ENCODE measurements around the gene HIVEP2. TPM values are rescaled to one million over a fixed set of nuclear protein-coding genes. Genes with fewer than 3 reads are reported as not detected.

HIVEP2 gene
- total and polyA plus RNA-seq, 2 donors from 2014 or later: 2.4 to 26.0 TPM

DNA sequence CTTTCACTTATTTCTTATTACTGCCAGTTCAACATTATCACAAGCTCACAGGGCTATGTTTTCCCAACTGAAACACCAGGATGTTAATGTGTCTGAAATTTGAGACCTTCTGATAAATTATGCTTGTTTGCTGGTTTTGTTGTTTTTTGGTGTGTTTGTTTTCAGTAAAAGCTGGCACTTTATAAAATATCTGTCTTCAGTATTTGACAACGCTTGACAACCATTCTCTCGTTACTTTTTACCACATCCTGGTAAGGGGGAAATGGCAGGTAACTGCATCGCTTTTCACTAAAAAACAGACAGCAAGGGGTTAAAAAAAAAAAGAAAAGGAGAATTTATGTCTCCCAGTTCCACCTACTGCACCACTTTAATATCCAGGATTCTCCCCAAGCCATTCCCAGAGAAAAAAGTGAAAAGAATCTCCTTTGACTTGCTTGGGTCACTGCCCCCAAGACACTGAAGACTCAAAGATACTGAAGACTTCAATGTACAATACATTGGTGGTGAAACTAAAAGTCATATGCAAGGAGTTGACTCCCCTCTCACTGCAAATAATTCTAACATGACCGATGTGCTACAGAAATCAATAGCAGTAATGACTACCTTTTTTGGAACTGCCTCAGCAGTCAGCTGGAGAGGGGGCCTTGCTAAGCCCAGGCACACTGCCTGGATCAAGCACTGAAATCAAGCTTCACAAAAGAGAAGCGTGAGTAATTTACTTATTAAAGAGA lies 88.9 kb downstream of the HIVEP2 start:
- FAIRE-seq (no peak), DNase-seq (peak in 2 of 5 donors; percentile 40 to 67)
- Histone ChIP-seq H3K27ac (ENCODE audit: low read depth in 2 of 2, low read length in 2 of 2) (no peak overlapping the region), H3K36me3 (ENCODE audit: control insufficient read depth in 2 of 3, insufficient read depth in 3 of 3, low read length in 3 of 3) (no peaks in the 10 kb centered on the region), H3K9ac (ENCODE audit: low read length in 3 of 3) (no peak overlapping the region), H3K4me3 (ENCODE audit: low read length in 3 of 3) (no peak overlapping the region), H3K27me3 (ENCODE audit: control insufficient read depth, insufficient read depth, low read length) (no peaks in the 10 kb centered on the region), H3K9me3 (ENCODE audit: control insufficient read depth in 2 of 3, insufficient read depth in 1 of 3, low read length in 3 of 3) (no peaks in the 10 kb centered on the region), H3K4me1 (ENCODE audit: control insufficient read depth in 2 of 3, insufficient read depth in 2 of 3, low read depth in 1 of 3, low read length in 3 of 3) (peaks cover 0 to 5% (median 0%) of the 10 kb centered on the region in 3 donors)
- intact Hi-C loops (cut with DNase I): no loop called here
- TF ChIP-seq, protein P1, sequence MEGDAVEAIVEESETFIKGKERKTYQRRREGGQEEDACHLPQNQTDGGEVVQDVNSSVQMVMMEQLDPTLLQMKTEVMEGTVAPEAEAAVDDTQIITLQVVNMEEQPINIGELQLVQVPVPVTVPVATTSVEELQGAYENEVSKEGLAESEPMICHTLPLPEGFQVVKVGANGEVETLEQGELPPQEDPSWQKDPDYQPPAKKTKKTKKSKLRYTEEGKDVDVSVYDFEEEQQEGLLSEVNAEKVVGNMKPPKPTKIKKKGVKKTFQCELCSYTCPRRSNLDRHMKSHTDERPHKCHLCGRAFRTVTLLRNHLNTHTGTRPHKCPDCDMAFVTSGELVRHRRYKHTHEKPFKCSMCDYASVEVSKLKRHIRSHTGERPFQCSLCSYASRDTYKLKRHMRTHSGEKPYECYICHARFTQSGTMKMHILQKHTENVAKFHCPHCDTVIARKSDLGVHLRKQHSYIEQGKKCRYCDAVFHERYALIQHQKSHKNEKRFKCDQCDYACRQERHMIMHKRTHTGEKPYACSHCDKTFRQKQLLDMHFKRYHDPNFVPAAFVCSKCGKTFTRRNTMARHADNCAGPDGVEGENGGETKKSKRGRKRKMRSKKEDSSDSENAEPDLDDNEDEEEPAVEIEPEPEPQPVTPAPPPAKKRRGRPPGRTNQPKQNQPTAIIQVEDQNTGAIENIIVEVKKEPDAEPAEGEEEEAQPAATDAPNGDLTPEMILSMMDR (IDR thresholded peaks at IDR 0.05; ENCODE audit: borderline replicate concordance, extremely low read depth, insufficient read depth): no peak

DNA sequence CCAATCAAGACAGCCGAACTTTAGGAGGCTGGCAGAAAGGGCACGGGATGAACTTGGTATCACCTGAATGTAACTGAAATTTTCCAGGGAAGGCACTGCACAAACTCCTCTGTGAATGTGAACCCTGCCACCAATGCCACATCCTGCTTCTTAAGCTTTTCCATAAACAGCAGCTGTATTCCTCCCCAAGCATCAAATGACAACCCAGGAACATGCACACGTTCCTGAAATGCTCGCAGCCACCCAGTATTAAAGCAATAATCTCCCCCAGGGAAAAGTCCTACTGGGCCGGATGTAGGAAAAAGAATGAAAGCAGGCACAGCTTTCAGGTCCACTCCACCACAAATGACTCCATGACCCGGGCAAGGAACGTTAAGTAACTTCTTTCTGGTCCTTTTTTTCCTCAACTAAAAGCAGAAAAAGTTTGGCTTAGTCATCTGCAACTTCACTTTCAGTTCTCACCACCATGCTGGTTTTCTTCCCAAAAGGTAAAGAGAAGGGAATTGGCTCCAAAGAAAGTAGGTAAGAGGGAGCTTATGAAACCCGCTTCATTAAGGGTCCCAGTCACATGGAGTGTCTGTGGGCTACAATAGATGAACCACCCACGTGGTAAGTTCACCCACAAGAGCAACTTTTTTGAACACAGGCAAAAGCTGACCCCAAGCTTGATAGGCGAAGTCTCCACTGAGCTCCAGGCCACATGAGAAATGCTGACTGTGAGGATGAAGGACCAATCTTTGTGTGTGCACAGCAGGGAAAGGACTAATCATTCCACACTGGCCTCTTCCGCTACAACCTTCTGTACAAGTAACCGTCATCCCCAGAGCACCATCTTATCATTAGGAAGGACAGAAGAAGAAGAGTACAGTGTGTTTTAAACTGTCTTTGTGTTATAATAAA lies 90.1 kb downstream of the HIVEP2 start:
- no peak overlapping the region for H3K9ac ChIP-seq (ENCODE audit: low read length in 3 of 3)
- no peak overlapping the region for H3K4me3 ChIP-seq (ENCODE audit: low read length in 3 of 3)
- H3K36me3 ChIP-seq (ENCODE audit: control insufficient read depth in 2 of 3, insufficient read depth in 3 of 3, low read length in 3 of 3): no peaks in the 10 kb centered on the region
- no peak overlapping the region for H3K27ac ChIP-seq (ENCODE audit: low read depth in 2 of 2, low read length in 2 of 2)
- peaks cover 0 to 5% (median 0%) of the 10 kb centered on the region in 3 donors for H3K4me1 ChIP-seq (ENCODE audit: control insufficient read depth in 2 of 3, insufficient read depth in 2 of 3, low read depth in 1 of 3, low read length in 3 of 3)
- TF ChIP-seq, protein P1 (IDR thresholded peaks at IDR 0.05; ENCODE audit: borderline replicate concordance, extremely low read depth, insufficient read depth): no peak
- DNase-seq: no peak
- no peak for FAIRE-seq
- H3K27me3 ChIP-seq (ENCODE audit: control insufficient read depth, insufficient read depth, low read length): no peaks in the 10 kb centered on the region
- no peaks in the 10 kb centered on the region for H3K9me3 ChIP-seq (ENCODE audit: control insufficient read depth in 2 of 3, insufficient read depth in 1 of 3, low read length in 3 of 3)
- intact Hi-C loops (cut with DNase I): no loop called here

DNA sequence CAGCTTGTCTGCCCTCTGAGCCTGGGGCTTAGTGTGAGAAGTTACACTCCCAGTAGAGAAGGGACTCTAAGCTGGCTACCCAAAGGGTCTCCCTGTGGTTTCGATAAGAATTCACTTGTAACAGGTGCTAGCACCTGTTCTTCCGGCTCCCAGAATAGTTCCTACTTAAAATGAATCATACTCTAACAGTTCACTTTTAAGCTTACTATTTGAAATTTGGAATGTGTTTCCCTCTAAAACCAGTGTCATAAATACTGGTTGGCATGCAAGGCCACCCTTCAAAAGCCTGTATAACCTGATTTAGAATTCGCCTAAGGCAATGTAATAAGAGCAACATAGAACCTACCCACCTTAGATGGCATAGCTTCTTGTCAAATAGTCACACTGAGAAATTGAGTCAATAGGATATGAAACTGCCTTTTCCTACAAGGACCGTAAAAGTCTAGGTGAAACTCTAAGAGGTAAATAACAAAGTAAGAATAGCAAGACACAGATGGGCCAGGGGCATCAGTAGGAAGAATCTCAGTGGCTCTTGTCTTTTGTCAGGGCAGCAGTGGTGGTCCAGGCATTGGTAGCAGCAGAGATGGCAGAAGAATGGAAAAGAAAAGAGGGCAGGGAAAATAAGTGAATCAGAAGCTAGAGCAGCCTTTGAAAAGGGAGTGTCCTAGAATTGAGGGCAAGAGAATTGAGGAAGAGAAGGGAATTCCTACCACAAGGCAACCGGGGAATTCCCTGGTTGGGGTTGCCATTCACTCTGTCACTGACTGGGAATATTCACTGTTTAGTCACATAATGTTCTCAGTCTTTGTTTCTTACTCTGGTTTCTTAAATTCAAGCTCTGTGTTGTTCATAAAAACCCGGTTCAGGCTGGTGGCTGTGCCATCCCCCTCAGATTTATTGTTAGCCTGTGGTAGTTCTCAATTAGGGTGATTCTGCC lies 91.5 kb downstream of the HIVEP2 start:
- no peak overlapping the region for H3K9ac ChIP-seq (ENCODE audit: low read length in 3 of 3)
- no peaks in the 10 kb centered on the region for H3K9me3 ChIP-seq (ENCODE audit: control insufficient read depth in 2 of 3, insufficient read depth in 1 of 3, low read length in 3 of 3)
- intact Hi-C loops (cut with DNase I): no loop called here
- H3K4me1 ChIP-seq (ENCODE audit: control insufficient read depth in 2 of 3, insufficient read depth in 2 of 3, low read depth in 1 of 3, low read length in 3 of 3): peaks cover 0 to 5% (median 0%) of the 10 kb centered on the region in 3 donors
- no peak overlapping the region for H3K27ac ChIP-seq (ENCODE audit: low read depth in 2 of 2, low read length in 2 of 2)
- no peaks in the 10 kb centered on the region for H3K36me3 ChIP-seq (ENCODE audit: control insufficient read depth in 2 of 3, insufficient read depth in 3 of 3, low read length in 3 of 3)
- TF ChIP-seq, protein P1 (IDR thresholded peaks at IDR 0.05; ENCODE audit: borderline replicate concordance, extremely low read depth, insufficient read depth): no peak
- no peaks in the 10 kb centered on the region for H3K27me3 ChIP-seq (ENCODE audit: control insufficient read depth, insufficient read depth, low read length)
- DNase-seq: no peak
- no peak for FAIRE-seq
- no peak overlapping the region for H3K4me3 ChIP-seq (ENCODE audit: low read length in 3 of 3)
